GM19452 (cell line): ENCODE results near the gene SIGLEC8.
"Not testable (repeated sequence)": the region's sequence is repeated elsewhere in the genome, so short reads cannot be mapped to it uniquely, and the experiment has no call there.

ENCODE experiments used
- ATAC-seq: cut with Tn5 transposase; IDR thresholded peaks from one replicate; pipeline ENCODE4 v1.9.1; 2021; ENCODE audit not compliant: unreplicated experiment

SIGLEC8 gene

GRCh38 chr19:51458051-51458645 is at the start of gene SIGLEC8:
TSS of gene SIGLEC8 (minus strand) at chr19:51458454. CDS start at chr19:51458387, 67 bp downstream.
- ATAC-seq: no peak

DNA sequence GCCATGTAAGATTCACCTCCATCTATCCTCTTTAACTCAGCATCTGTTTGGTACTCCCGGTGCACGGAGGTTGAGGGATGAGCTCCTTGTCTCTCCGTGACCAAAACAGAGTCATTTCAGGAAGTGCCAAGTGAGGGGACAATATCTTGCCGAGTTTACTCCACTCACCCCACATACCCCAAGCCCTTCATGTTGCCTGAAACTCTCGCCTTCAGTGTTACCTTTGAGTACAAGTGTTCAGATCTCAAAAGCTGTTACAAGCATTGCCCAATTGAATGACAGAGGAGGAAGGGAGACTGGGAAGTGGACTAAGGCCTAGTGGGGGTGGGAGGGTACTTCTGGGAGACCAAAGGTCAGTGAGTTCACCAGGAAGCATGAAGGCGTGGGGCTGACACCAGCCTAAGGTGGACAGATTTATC is 49.4 kb upstream of the SIGLEC8 start:
- ATAC-seq: no peak

DNA sequence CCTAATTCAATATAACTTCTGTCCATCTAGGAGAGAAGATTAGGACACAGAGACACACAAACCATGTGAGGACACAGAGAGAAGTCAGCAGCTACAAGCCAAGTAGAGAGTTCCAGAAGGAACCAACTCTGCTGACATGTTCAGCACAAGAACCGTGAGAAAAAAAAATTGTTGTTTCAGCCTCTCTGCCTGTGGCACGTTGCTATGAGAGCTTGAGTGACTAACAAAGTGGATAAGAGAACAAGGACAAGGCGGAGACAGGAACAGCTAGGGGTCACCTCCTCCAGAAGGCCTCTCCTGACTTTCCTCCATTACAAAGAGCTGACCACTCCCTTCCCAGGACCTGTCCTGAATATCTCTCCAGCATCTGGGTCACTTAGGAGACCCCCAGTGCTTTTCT is 48.9 kb upstream of the SIGLEC8 start:
- no peak for ATAC-seq

GRCh38 chr19:51505904-51506303 is 47.6 kb upstream of the SIGLEC8 start:
- no peak for ATAC-seq

DNA sequence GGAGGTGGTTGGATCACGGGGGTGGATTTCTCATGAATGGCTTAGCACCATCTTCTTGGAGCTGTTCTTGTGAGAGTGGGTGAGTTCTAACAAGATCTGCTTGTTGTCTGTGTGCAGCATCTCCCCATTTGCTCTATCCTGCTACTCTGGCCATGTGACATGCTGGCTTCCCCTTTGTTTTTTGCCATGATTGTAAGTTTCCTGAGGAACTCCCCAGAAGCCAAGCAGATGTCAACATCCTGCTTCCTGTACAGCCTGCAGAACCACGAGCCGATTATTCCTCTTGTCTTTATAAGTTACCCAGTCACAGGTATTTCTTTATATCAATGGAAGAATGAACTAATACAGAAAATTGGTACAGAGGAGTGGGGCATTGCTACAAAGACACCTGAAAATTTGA is 45.6 kb upstream of the SIGLEC8 start:
- ATAC-seq: no peak

DNA sequence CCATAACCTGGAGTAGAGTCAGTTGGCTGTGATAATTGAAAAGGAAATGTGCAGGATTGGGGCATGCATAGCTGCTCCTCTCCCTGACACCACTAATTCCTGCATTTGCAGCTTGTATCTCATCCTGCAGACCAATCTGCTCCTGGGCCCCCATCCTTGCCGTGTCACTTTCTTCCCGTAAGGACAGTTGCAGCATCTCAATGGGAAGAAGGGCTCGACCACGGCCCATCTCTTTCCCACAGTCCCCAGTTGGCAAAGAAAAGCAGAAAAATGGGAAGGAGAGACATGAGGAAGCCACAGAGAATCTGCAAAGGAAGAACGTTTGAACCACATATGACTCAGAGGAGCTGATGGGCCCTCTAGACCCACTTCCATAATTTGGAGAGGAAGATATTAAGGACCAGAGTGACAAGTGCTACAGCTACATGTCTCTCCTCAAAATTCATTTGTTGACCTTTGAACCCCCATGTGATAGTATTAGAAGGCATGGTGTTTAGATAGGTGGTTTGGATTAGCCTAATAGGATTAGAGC is 45.1 kb upstream of the SIGLEC8 start:
- ATAC-seq: no peak

GRCh38 chr19:51501594-51502263 is 43.5 kb upstream of the SIGLEC8 start, which contains the start of gene SIGLEC12:
TSS of gene SIGLEC12 (minus strand) at chr19:51501800. CDS start at chr19:51501733, 67 bp downstream.
- ATAC-seq: no peak

GRCh38 chr19:51500931-51501330 is 42.7 kb upstream of the SIGLEC8 start:
- not testable (repeated sequence) for ATAC-seq

- no peak for ATAC-seq
Measured at GRCh38 chr19:51497666-51498065, 39.4 kb upstream of the SIGLEC8 start.

DNA sequence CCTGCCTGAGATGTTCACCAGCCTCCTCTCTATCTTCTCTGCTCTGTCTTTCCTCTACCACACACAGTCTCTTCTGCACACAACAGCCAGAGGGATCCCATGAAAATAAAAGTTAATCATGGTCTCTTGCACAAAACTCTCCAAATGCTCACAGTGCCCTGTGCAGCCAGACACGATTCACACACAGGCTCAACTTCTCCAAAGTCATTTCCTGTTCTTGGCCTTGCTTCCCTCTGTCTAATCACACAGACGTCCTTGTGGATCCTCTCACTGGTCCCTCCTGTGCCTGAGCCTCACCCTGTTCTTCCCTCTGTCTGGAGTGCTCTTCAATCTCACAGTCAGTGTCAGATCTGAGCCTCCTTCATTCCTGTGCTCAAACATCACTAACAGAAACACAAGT is 35.5 kb upstream of the SIGLEC8 start:
- ATAC-seq: no peak

DNA sequence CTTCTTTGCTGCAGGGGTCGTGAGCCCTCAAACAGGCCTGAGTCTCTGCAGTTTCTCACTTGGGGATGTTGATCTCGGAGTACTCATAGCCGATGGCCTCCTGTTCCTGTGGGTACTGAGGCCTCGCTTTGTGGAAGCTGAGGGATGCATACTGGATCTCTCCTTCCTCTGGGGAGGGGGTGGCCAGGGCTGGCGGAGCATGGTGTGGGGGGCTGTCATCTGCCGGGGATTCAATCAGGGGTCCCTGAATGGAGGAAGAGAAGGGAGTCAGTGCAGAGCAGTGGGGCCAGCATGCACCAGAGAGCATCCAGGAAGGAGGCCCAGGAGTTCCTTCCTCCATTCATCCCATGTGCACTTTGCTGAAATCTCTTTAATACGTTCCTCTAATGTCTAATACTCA is 33.3 kb upstream of the SIGLEC8 start:
- ATAC-seq: no peak

- no peak for ATAC-seq
Measured at GRCh38 chr19:51490676-51491075, 32.4 kb upstream of the SIGLEC8 start.

GRCh38 chr19:51489113-51489512 is 30.9 kb upstream of the SIGLEC8 start:
- ATAC-seq: no peak

GRCh38 chr19:51488491-51488890 is 30.2 kb upstream of the SIGLEC8 start:
- no peak for ATAC-seq

DNA sequence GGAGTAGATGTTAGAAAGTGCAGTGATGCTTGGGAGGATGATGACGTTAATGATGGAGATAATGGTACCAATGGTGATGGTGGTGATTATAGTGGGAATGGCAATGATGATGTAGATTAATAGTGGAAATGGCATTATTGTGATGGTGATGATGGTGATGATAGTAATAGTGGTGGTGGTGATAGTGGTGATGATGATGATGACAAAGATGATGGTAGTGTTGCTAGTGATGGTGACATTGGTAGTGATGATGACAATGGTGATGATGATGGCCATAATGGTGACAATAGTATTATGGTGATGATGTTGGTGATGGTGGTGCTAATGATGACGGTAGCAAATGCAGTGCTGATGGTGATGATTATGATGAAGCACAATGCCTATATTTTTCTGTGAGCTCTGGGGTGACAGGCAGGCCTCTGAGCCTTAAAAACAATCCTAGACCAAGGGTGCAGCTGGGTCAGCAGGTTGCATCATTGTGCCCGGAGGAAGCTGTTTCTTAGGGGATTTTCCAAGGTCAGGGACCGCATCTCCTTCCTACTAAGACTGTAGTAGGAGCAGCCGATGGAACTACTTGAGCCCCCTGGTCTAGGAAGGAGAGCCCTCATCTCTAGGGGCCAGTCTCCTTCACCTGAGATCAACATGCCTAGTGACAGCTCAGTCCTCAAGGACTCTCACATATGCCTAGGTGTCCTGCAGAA is 27.9 kb upstream of the SIGLEC8 start:
- no peak for ATAC-seq

DNA sequence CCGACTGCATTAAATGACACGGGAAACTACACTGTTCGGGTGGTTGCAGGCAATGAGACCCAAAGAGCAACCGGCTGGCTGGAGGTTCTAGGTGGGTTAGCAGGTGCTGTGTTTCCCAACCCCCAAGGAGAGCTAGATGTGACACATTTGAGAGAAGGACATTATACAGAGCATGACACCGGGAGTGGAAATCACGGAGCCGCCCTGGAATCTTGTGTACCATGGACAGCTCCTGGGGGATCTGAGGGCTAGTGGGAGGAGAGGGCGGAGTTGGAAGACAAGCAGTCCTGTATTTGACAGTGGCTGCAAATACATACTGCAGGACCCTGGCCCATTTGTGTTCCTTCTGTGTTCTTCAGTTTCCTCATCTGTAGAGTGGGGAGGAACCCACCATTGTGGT is 22.3 kb upstream of the SIGLEC8 start:
- no peak for ATAC-seq

- no peak for ATAC-seq
Measured at GRCh38 chr19:51479531-51480331, 21.5 kb upstream of the SIGLEC8 start.

DNA sequence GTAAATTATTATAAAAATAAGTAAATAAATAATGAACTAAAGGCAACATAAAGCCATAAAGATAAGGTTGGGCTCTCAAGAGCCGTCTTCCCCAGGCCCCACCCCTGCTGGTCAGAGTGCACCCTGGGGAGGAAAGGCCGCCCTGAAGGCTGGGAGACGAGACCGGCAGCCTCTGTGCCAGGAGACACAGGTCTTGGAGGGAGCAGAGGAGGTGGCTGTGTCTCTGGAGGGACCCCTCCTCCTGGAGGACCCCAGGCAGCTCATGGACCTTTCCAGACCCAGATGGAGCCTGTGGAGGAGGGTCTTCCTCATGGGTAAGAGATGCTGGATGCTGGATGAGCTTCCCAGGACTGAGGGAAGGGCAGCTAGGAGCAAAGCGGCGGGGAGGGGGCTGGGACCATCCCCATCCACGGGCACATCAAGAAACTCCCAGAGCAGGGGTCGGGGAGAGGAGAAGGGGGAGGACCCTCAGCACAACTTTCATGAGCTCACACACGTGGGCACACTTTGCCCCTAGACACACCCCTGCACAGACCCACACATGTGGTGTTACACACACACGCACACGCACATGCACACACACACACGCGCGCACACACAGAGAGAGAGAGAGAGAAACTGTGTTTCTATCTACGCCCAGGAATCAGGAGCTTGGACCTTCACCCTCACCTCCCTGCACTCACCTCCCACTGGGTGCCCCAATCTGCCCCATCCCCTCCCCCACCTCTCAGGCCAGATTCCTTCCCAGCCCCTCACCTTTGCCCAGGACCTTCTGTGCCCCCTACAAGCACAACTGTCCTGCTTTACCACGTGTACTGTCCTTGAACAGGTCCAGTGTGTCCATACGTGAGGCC is 20.4 kb upstream of the SIGLEC8 start, which contains the start of gene CEACAM18:
Gene CEACAM18 (plus strand): TSS at position 159 of the 854 bp plus-strand sequence.
- no peak for ATAC-seq

DNA sequence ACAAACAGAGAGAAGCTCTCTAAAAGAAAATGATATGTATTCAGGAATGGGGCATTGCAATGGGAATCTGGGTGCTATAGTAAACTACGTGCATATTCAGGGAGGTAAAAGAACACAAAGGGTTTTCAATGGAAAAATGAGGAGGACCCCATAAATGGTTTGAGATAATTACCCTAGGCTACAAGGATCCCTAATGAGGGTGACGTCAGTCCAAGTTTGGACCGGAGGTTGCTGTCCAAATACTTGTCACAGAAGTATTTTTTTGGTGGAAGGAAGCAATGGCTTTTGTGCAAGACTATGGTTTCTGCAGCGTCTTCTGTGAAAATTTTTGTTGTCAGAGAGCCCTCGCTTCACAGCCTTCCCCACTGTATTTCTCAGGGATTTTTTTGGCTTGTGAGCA is 19.1 kb upstream of the SIGLEC8 start:
- ATAC-seq: no peak

DNA sequence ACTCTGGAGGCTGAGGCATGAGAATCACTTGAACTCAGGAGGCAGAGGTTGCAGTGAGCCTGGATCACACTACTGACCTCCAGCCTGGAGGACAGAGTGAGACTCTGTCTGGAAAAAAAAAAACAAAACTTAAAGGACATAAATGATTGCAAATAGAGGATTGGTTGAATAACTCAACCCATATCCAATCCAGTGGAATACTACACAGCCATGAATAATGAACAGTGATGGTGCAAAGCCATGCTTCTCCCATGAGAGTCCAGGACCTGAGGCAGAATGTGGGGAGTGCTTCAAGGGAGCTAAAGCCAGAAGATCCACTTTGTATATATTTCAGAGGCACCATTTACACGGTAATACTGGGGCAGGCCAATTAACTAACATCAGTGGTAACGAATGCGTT is 17.9 kb upstream of the SIGLEC8 start:
- no peak for ATAC-seq
